Cardiac muscle cell (in vitro differentiated cells and primary cell): Measurements from ENCODE around the gene INSRR. TPM values are rescaled to one million over a fixed set of nuclear protein-coding genes. Genes with fewer than 3 reads are reported as not detected.
A peak's percentile ranks its signal among the peaks of the same experiment; 100 is the strongest.

Experiments
- DNase-seq, 2 donors: peaks; one replicate each; pipeline versions ENCODE4 v3.0.0 to v3.0.0-alpha.2; 2010 to 2017; ENCODE audit warnings: low read depth in 1 of 2, low spot score in 1 of 2
- H3K27ac ChIP-seq: fragments of 200-600 bp; sonication (generic); 2 replicates; pipeline ENCODE4 v1.5.1; 2016
- H3K27me3 ChIP-seq: fragments of 200-600 bp; sonication (generic); 2 replicates; pipeline ENCODE4 v1.6.0; 2016; ENCODE audit warnings: control low read depth
- H3K36me3 ChIP-seq: fragments of 200-600 bp; sonication (generic); 2 replicates; pipeline ENCODE4 v1.5.1; 2016; ENCODE audit warnings: control low read depth
- H3K4me1 ChIP-seq: fragments of 200-600 bp; sonication (generic); 2 replicates; pipeline ENCODE4 v1.8.1; 2017; ENCODE audit warnings: low read depth, mild to moderate bottlenecking, mixed run types
- H3K4me3 ChIP-seq: fragments of 200-600 bp; sonication (generic); 2 replicates; pipeline ENCODE4 v1.5.1; 2016; ENCODE audit warnings: mild to moderate bottlenecking
- H3K9me3 ChIP-seq: fragments of 200-600 bp; sonication (generic); 2 replicates; pipeline ENCODE4 v1.5.1; 2017; ENCODE audit warnings: low read depth, mild to moderate bottlenecking, control low read depth
- polyA plus RNA-seq: library from polyadenylated mRNA; unstranded; fragments of >200 nt; fragmentation: Nextera tagmentation; extraction: Ambion mirVana; gene quantifications from 2 replicates; pipeline ENCODE4 v1.2.1, GENCODE V29; 2016
- total RNA-seq: library from RNA; depleted of rRNA; stranded (reverse); fragments of >200 nt; gene quantifications from 2 replicates; pipeline ENCODE4 v1.2.3, GENCODE V29; 2016
- TF ChIP-seq, protein P1 (sequence below): IDR thresholded peaks from 2 replicates; pipeline ENCODE4 v1.5.1; 2012; ENCODE audit warnings: low read depth, mild to moderate bottlenecking, low read length

INSRR gene
- total and polyA plus RNA-seq, 2 experiments from 2014 or later, result 0.11 to 0.21 TPM

DNA sequence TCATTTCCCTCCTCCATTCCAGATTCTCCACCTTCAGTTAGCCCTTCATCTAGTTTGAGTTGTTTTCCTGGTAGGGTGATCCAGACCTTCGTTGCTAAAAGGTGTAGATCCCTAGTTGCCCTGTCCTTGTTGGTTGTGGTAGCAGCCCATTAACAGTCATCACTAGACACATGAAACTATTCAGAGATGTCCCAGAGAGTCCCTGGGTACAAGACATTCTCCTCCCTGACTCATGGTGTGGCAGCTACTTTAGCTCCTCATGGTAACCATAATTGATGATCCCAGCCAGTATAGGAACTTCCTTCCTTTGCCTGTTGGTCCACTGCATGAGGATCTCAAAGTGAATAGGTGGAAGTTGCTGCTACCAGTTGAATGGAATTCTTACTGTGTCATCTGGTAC is 36.2 kb downstream of the INSRR start:
- H3K4me1 ChIP-seq, result no peaks in the 10 kb centered on the region
- no peak for DNase-seq
- H3K27me3 ChIP-seq, result peaks cover 17% of the 10 kb centered on the region
- no peak overlapping the region for H3K4me3 ChIP-seq
- H3K27ac ChIP-seq, result no peak overlapping the region
- no peaks in the 10 kb centered on the region for H3K36me3 ChIP-seq
- no peaks in the 10 kb centered on the region for H3K9me3 ChIP-seq
- TF ChIP-seq, protein P1, sequence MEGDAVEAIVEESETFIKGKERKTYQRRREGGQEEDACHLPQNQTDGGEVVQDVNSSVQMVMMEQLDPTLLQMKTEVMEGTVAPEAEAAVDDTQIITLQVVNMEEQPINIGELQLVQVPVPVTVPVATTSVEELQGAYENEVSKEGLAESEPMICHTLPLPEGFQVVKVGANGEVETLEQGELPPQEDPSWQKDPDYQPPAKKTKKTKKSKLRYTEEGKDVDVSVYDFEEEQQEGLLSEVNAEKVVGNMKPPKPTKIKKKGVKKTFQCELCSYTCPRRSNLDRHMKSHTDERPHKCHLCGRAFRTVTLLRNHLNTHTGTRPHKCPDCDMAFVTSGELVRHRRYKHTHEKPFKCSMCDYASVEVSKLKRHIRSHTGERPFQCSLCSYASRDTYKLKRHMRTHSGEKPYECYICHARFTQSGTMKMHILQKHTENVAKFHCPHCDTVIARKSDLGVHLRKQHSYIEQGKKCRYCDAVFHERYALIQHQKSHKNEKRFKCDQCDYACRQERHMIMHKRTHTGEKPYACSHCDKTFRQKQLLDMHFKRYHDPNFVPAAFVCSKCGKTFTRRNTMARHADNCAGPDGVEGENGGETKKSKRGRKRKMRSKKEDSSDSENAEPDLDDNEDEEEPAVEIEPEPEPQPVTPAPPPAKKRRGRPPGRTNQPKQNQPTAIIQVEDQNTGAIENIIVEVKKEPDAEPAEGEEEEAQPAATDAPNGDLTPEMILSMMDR, result no peak

DNA sequence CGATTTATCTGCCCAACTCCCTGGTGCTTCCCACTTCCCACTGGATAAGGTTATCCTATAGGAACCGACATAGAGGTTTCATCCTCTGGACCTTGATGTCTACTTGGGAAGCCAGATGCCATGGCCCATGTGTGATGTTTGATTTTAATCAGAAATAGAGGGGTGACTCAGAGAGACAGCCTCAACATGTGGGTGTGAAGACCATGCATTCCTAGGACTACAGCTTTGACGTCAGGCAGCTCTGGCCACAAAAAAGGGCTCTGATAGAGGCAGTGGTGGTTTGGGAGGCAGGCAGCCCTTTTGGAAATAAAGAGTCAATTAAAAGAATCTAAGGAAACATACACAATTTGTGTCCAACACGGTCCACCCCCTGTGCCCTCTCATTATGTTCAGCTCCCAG is 37.1 kb downstream of the INSRR start:
- Histone ChIP-seq H3K4me3 (no peak overlapping the region), H3K4me1 (no peaks in the 10 kb centered on the region), H3K27ac (no peak overlapping the region), H3K27me3 (peaks cover 17% of the 10 kb centered on the region), H3K36me3 (no peaks in the 10 kb centered on the region), H3K9me3 (no peaks in the 10 kb centered on the region)
- TF ChIP-seq, protein P1, result no peak
- peak in 1 of 2 donors; percentile 74 for DNase-seq

DNA sequence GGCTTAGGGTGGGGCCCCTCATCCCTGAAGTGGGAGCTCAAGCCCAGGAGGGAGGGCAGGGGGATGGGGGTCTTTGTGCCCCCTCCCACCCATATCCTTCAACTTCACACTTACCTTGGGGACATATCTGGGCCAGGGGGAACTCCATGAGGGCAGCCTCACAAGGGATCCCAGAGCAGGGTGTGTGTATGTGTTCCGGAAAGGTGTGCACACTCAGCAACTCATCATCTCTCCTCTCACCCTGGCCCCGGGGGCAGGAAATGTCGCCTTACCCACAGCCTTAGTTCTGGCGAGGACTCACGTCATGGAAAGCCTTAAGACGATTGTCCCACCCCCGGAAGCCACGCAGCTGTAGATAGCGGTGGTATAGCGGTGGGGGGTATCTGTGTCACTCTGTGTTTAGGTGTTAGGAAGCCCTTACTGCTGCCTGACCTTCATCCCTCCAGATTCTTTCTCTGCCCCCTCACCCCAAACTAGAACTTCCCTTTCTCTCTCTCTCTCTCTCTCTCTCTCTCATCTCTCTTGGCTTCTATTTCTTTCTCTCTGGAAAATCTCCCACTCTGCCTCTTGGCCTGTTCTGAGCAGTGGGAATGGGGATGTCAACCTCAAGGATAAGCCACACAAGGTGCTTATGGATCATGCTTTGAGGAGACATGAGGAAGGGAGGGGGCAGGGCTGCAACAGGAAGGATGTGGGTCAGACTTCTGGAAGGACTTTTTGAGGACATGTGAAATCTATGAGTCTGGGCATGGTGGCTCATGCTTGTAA is 42.2 kb downstream of the INSRR start, which contains the start of gene SH2D2A:
SH2D2A (minus strand) TSS at position 288 of the 768 bp plus-strand sequence; CDS start at position 148, 140 bp downstream.
- H3K4me3 ChIP-seq, result no peak within 1 kb of the TSS
- H3K27me3 ChIP-seq, result no peaks in the 10 kb centered on the region
- H3K27ac ChIP-seq, result no peak within 1 kb of the TSS
- no peaks in the 10 kb centered on the region for H3K9me3 ChIP-seq
- H3K36me3 ChIP-seq, result no peaks in the 10 kb centered on the region
- no peaks in the 10 kb centered on the region for H3K4me1 ChIP-seq
- TF ChIP-seq, protein P1, result no peak
- peak in 1 of 2 donors; percentile 83 for DNase-seq

DNA sequence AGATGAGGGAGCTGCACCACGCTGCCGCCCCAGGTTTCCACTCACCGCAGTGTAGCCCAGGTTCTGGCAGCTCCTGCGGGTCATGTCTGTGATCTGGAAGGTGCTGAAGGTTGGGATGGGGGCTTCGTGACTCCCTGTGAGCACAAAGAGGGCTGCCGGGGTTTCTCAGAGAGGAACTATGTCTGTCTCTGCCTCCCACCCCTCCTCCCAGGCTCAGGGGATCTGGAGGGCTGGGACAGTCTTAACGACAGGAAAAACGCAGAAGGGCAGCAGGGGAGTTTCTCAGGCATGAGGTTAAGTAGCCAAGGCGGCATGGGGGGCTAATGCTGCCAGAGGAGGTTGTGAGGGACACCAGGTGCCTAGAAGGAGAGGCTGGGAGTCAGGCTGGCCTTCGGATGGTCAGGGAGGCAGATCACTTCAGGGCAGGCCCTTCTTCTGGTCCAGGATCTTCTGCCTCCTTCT is 42.9 kb downstream of the INSRR start:
- no peak overlapping the region for H3K27ac ChIP-seq
- H3K36me3 ChIP-seq, result no peaks in the 10 kb centered on the region
- no peak for DNase-seq
- H3K4me3 ChIP-seq, result no peak overlapping the region
- TF ChIP-seq, protein P1, result no peak
- no peaks in the 10 kb centered on the region for H3K27me3 ChIP-seq
- H3K9me3 ChIP-seq, result no peaks in the 10 kb centered on the region
- no peaks in the 10 kb centered on the region for H3K4me1 ChIP-seq

DNA sequence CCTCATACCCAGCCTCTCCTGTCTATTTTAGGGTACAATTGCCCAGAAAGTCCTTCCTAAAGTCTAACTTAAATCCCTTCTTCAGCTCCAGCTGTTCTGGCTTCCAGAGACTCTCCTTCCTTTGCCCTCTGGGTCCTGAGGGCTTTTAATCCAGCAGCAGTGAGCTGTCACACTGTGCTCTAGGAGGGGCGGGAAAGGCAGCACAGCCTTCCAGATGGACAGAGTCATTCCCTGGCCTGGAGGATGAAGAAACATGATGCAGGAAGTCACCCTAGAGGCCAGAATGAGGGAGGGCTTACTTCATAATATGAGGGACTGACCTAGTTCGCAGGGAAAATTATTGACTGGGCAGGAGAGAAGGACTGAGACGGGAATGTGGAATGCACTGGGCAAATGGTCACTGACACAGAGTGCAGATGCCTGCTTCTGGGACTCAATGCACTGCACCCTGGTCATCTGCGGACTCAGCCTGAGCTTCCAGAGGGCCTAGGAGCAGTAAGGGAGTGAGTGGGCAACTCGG is 43.5 kb downstream of the INSRR start:
- H3K27ac ChIP-seq, result no peak overlapping the region
- no peak overlapping the region for H3K4me3 ChIP-seq
- no peaks in the 10 kb centered on the region for H3K27me3 ChIP-seq
- TF ChIP-seq, protein P1, result peak; percentile 21
- H3K36me3 ChIP-seq, result no peaks in the 10 kb centered on the region
- DNase-seq, result peak in 1 of 2 donors; percentile 83
- no peaks in the 10 kb centered on the region for H3K4me1 ChIP-seq
- no peaks in the 10 kb centered on the region for H3K9me3 ChIP-seq
